Activated CD4-positive, alpha-beta T cell treated with anti-CD3 and anti-CD28 coated beads for 48 hours (primary cell): ENCODE data around the gene CMTM1.
"Not testable (repeated sequence)": the region's sequence is repeated elsewhere in the genome, so short reads cannot be mapped to it uniquely, and the experiment has no call there.

Source experiments
- DNase-seq: peaks from one replicate; pipeline ENCODE4 v3.0.0-alpha.2; 2020

The CMTM1 gene

GRCh38 chr16:66596559-66596958 lies 30.3 kb downstream of the CMTM1 start:
- DNase-seq = not testable (repeated sequence)

- no peak for DNase-seq
These were observed 31.0 kb downstream of the CMTM1 start for GRCh38 chr16:66596986-66597848.

GRCh38 chr16:66598111-66598510 lies 31.9 kb downstream of the CMTM1 start:
- DNase-seq = no peak

- no peak for DNase-seq
These were observed 33.5 kb downstream of the CMTM1 start for GRCh38 chr16:66599726-66600125.

- DNase-seq = no peak
These were observed 34.2 kb downstream of the CMTM1 start for GRCh38 chr16:66600477-66600876.

GRCh38 chr16:66601471-66601870 lies 35.2 kb downstream of the CMTM1 start:
- DNase-seq = no peak

- DNase-seq = peak; percentile 75
These were observed 37.5 kb downstream of the CMTM1 start for GRCh38 chr16:66603537-66604375.

- peak; percentile 82 for DNase-seq
These were observed 38.3 kb downstream of the CMTM1 start, which contains the start of gene CMTM3 for GRCh38 chr16:66604376-66605176. CMTM3 (plus strand) TSS chr16:66604704; CDS start chr16:66604806, 102 bp downstream.

GRCh38 chr16:66605177-66605978 lies 39.1 kb downstream of the CMTM1 start:
- peak; percentile 52 for DNase-seq

GRCh38 chr16:66605979-66606751 lies 39.9 kb downstream of the CMTM1 start:
- DNase-seq = no peak

- peak; percentile 93 for DNase-seq
These were observed 42.3 kb downstream of the CMTM1 start for GRCh38 chr16:66608241-66609138.

GRCh38 chr16:66609139-66609510 lies 42.9 kb downstream of the CMTM1 start:
- DNase-seq = no peak

- no peak for DNase-seq
These were observed 44.0 kb downstream of the CMTM1 start for GRCh38 chr16:66610111-66610820.

GRCh38 chr16:66611911-66612310 lies 45.7 kb downstream of the CMTM1 start:
- not testable (repeated sequence) for DNase-seq

- no peak for DNase-seq
These were observed 46.2 kb downstream of the CMTM1 start for GRCh38 chr16:66612422-66612821.

- no peak for DNase-seq
These were observed 48.0 kb downstream of the CMTM1 start for GRCh38 chr16:66614161-66614802.

- DNase-seq = no peak
These were observed 49.9 kb downstream of the CMTM1 start for GRCh38 chr16:66616169-66616568.

- DNase-seq = no peak
These were observed 50.4 kb downstream of the CMTM1 start for GRCh38 chr16:66616592-66616991.

GRCh38 chr16:66617010-66617434 lies 50.8 kb downstream of the CMTM1 start:
- no peak for DNase-seq
